ENCODE results near the gene INPP5A. TPM values are rescaled to one million over a fixed set of nuclear protein-coding genes. Genes with fewer than 3 reads are reported as not detected.

The INPP5A gene
- total and polyA plus RNA-seq, 4 donors = 12.4 to 39.9 (median 28.2) TPM

- Histone ChIP-seq H3K27me3 (ENCODE audit: control insufficient read depth in 3 of 3, insufficient read depth in 3 of 3, low read length in 2 of 3) (peaks cover 19 to 43% (median 24%) of the 10 kb centered on the region in 3 donors), H3K9ac (ENCODE audit: insufficient read depth in 1 of 2, low read length in 2 of 2) (no peak overlapping the region), H3K9me3 (ENCODE audit: control insufficient read depth in 4 of 4, insufficient read depth in 3 of 4, low read length in 3 of 4) (no peaks in the 10 kb centered on the region), H3K4me3 (no peak overlapping the region), H3K4me1 (ENCODE audit: control insufficient read depth in 5 of 5, insufficient read depth in 5 of 5, low read length in 5 of 5) (no peaks in the 10 kb centered on the region), H3K27ac (ENCODE audit: low read depth in 1 of 2, low read length in 1 of 2) (no peak overlapping the region), H3K36me3 (ENCODE audit: control insufficient read depth in 4 of 4, insufficient read depth in 4 of 4, low read length in 4 of 4) (no peaks in the 10 kb centered on the region)
- TF ChIP-seq, protein P1, sequence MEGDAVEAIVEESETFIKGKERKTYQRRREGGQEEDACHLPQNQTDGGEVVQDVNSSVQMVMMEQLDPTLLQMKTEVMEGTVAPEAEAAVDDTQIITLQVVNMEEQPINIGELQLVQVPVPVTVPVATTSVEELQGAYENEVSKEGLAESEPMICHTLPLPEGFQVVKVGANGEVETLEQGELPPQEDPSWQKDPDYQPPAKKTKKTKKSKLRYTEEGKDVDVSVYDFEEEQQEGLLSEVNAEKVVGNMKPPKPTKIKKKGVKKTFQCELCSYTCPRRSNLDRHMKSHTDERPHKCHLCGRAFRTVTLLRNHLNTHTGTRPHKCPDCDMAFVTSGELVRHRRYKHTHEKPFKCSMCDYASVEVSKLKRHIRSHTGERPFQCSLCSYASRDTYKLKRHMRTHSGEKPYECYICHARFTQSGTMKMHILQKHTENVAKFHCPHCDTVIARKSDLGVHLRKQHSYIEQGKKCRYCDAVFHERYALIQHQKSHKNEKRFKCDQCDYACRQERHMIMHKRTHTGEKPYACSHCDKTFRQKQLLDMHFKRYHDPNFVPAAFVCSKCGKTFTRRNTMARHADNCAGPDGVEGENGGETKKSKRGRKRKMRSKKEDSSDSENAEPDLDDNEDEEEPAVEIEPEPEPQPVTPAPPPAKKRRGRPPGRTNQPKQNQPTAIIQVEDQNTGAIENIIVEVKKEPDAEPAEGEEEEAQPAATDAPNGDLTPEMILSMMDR (IDR thresholded peaks at IDR 0.05; ENCODE audit: control extremely low read depth, extremely low read depth) = no peak
- no peak for ATAC-seq (ENCODE audit: insufficient read depth, low FRiP score)
- 43 to 61% methylated on average over 30 of the region's 30 CpGs for WGBS, 2 donors
- DNase-seq = no peak
Measured at GRCh38 chr10:132832186-132832969, 294.8 kb downstream of the INPP5A start.

Other genes starting within 250 kb of the INPP5A start
- 10 to 100 TPM in 1 of 2 donors, 1 to 10 TPM in 1; 5.1 to 22.0 TPM for gene STK32C, start 229.8 kb upstream of the INPP5A start, total RNA-seq
- 10 to 100 TPM; 15.7 to 16.9 TPM for gene STK32C, start 229.8 kb upstream of the INPP5A start, polyA plus RNA-seq
- 10 to 100 TPM; 16.1 to 25.5 TPM for gene LRRC27, start 205.6 kb upstream of the INPP5A start, total RNA-seq
- gene LRRC27, start 205.6 kb upstream of the INPP5A start, polyA plus RNA-seq = 10 to 100 TPM in 1 of 2 donors, 1 to 10 TPM in 1; 5.8 to 18.3 TPM
- 10 to 100 TPM; 20.1 to 33.4 TPM for gene PWWP2B, start 140.6 kb upstream of the INPP5A start, total RNA-seq
- gene PWWP2B, start 140.6 kb upstream of the INPP5A start, polyA plus RNA-seq = 10 to 100 TPM; 20.1 to 22.1 TPM
- gene NKX6-2, start 248.4 kb downstream of the INPP5A start, total RNA-seq = not detected
- under 1 TPM; 0.06 to 0.11 TPM for gene NKX6-2, start 248.4 kb downstream of the INPP5A start, polyA plus RNA-seq